ENCODE data around the gene UBIAD1. TPM values are rescaled to one million over a fixed set of nuclear protein-coding genes. Genes with fewer than 3 reads are reported as not detected.

The UBIAD1 gene
- total and polyA plus RNA-seq, 9 of the 15 experiments (the other 6 are each of a cell fraction or from before 2014, with no cell fraction given), result 6.2 to 34.3 (median 22.3) TPM

GRCh38 chr1:11321656-11322491 is 48.9 kb downstream of the UBIAD1 start:
- Histone ChIP-seq H3K36me3 (ENCODE audit: control insufficient read depth, insufficient read depth, low read length) (no peaks in the 10 kb centered on the region), H3K4me1 (replicated peaks in 1 of 2; ENCODE audit: control insufficient read depth in 2 of 2, insufficient read depth in 2 of 2, low read length in 2 of 2) (peaks cover 0 to 11% of the 10 kb centered on the region in 2 experiments; a peak in 2 of 5 replicates), H3K27me3 (ENCODE audit: control insufficient read depth in 2 of 2, insufficient read depth in 2 of 2, low read length in 2 of 2) (peaks cover 32 to 63% of the 10 kb centered on the region in 2 experiments), H3K27ac (ENCODE audit: extremely low read depth, low read depth, low read length) (no peak overlapping the region; the same call in 2 of the 3 replicates), H3K9me3 (replicated peaks; ENCODE audit: control insufficient read depth, insufficient read depth, low read depth, low read length) (no peaks in the 10 kb centered on the region), H3K79me2 (ENCODE audit: control insufficient read depth, insufficient read depth, low read length) (no peaks in the 10 kb centered on the region), H3K9me1 (ENCODE audit: control insufficient read depth, insufficient read depth, low read length) (no peaks in the 10 kb centered on the region), H3K9ac (ENCODE audit: insufficient read depth in 1 of 2, low read depth in 2 of 2, low read length in 2 of 2) (0 out of 4 replicates have a peak overlapping the region, but pooled peaks of 1 of the 2 experiments have one; percentile 1), H4K20me1 (replicated peaks; ENCODE audit: control insufficient read depth, insufficient read depth, low read length) (peaks cover 5% of the 10 kb centered on the region; the same call in 1 of the 2 replicates), H3K4me3 (no peak overlapping the region), H3K4me2 (ENCODE audit: insufficient read depth, low read length) (no peak overlapping the region), H2AFZ (ENCODE audit: low read depth, low read length) (no peak overlapping the region)
- in situ Hi-C loops (cut with MboI), result no loop called here
- FAIRE-seq, result no peak
- ChIA-PET POLR2A (interaction anchor here (0.5 to 1.4 kb wide), 4 partner anchors 12 to 137 kb away, joined by 3 to 4 read pairs (median 3); no protein-coding TSS in a partner anchor), CTCF (ENCODE audit: low intra/inter-chr PET ratio) (interaction anchor here (0.6 kb wide), 1 partner anchor 24 kb away, joined by 3 read pairs; no protein-coding TSS in a partner anchor)
- ATAC-seq, result no peak
- 3% methylated on average over 10 of the region's 10 CpGs for WGBS (ENCODE audit: insufficient coverage, low coverage, missing lambda C conversion rate)
- no peak for DNase-seq (ENCODE audit: extremely low read depth in 1 of 4, low spot score in 3 of 4)
- TF ChIP-seq FUS (optimal IDR thresholded peaks at IDR 0.05; ENCODE audit: low read depth, low read length), result no peak
- TF ChIP-seq HDAC1 (IDR thresholded peaks at IDR 0.05), result no peak
- TF ChIP-seq L3MBTL2 (IDR thresholded peaks at IDR 0.05), result no peak
- TF ChIP-seq E2F8 (IDR thresholded peaks at IDR 0.05; ENCODE audit: low read depth, partially characterized antibody), result no peak
- no TSS peak for BruUV-seq (replicated peaks)
- intact Hi-C loops (cut with micrococcal nuclease), result loop anchor here (5.0 kb wide), 1 partner anchor 40 kb away; no protein-coding TSS in a partner anchor
